Smooth muscle cell (in vitro differentiated cells): ENCODE measurements around the gene ARL15. TPM values are rescaled to one million over a fixed set of nuclear protein-coding genes. Genes with fewer than 3 reads are reported as not detected.
"Not testable (repeated sequence)": the region's sequence is repeated elsewhere in the genome, so short reads cannot be mapped to it uniquely, and the experiment has no call there.

Source experiments
- DNase-seq: peaks from one replicate; lab custom pipeline; 2025; ENCODE audit not compliant: unreplicated experiment; lab: John Stamatoyannopoulos, UW
- H2AFZ ChIP-seq: fragments of 200-600 bp; sonication (generic); 2 replicates; pipeline ENCODE4 v1.6.0; 2016; ENCODE audit warnings: antibody characterized with exemption, low read depth, mild to moderate bottlenecking
- H3F3A ChIP-seq: fragments of 200-600 bp; sonication (generic); 2 replicates; pipeline ENCODE4 v1.6.0; 2017; ENCODE audit warnings: antibody characterized with exemption, low read depth
- H3K27ac ChIP-seq: fragments of 200-600 bp; sonication (generic); 2 replicates; pipeline ENCODE4 v1.5.1; 2016; ENCODE audit warnings: low read depth, mild to moderate bottlenecking
- H3K27me3 ChIP-seq: fragments of 200-600 bp; sonication (generic); 2 replicates; pipeline ENCODE4 v1.6.1; 2016; ENCODE audit warnings: low read depth, mild to moderate bottlenecking
- H3K36me3 ChIP-seq: fragments of 200-600 bp; sonication (generic); 2 replicates; pipeline ENCODE4 v1.5.1; 2016; ENCODE audit warnings: low read depth
- H3K4me1 ChIP-seq: fragments of 200-600 bp; sonication (generic); 2 replicates; pipeline ENCODE4 v1.5.1; 2016; ENCODE audit warnings: low read depth
- H3K4me2 ChIP-seq: fragments of 200-600 bp; sonication (generic); 2 replicates; pipeline ENCODE4 v1.6.0; 2016; ENCODE audit warnings: mild to moderate bottlenecking
- H3K4me3 ChIP-seq: fragments of 200-600 bp; sonication (generic); 2 replicates; pipeline ENCODE4 v1.5.1; 2016; ENCODE audit warnings: mild to moderate bottlenecking
- H3K79me2 ChIP-seq: fragments of 200-600 bp; sonication (generic); 2 replicates; pipeline ENCODE4 v1.6.0; 2016; ENCODE audit warnings: low read depth, mild to moderate bottlenecking
- H3K9ac ChIP-seq: fragments of 200-600 bp; sonication (generic); 2 replicates; pipeline ENCODE4 v1.6.0; 2016; ENCODE audit warnings: low read depth
- H3K9me3 ChIP-seq: fragments of 200-600 bp; sonication (generic); replicated peaks from 2 replicates; pipeline ENCODE4 v1.5.1; 2016; ENCODE audit warnings: low read depth
- H4K20me1 ChIP-seq: fragments of 200-600 bp; sonication (generic); 2 replicates; pipeline ENCODE4 v1.6.0; 2016; ENCODE audit warnings: low read depth
- WGBS: methylation state at CpG from one replicate; pipeline ENCODE4 v1.1.7; 2016; ENCODE audit warnings: low lambda C conversion rate; 5-methylcytosine and 5-hydroxymethylcytosine counted together
- polyA plus RNA-seq: library from polyadenylated mRNA; unstranded; fragments of >200 nt; fragmentation: Nextera tagmentation; extraction: Ambion mirVana; gene quantifications from 2 replicates; pipeline ENCODE4 v1.2.1, GENCODE V29; 2016
- total RNA-seq: library from RNA; depleted of rRNA; stranded (reverse); fragments of >200 nt; gene quantifications from 2 replicates; pipeline ENCODE4 v1.2.3, GENCODE V29; 2014
- TF ChIP-seq, protein P1 (sequence below): fragments of 200-600 bp; sonication (generic); IDR thresholded peaks from 2 replicates; pipeline ENCODE4 v1.5.1; 2017; ENCODE audit warnings: borderline replicate concordance, mild to moderate bottlenecking, antibody characterized with exemption; ENCODE audit not compliant: insufficient read depth, poor library complexity, severe bottlenecking

ARL15 gene
- total RNA-seq (42.3 and 51.1 TPM in 2 replicates), polyA plus RNA-seq (9.8 and 20.8 TPM in 2 replicates)

DNA sequence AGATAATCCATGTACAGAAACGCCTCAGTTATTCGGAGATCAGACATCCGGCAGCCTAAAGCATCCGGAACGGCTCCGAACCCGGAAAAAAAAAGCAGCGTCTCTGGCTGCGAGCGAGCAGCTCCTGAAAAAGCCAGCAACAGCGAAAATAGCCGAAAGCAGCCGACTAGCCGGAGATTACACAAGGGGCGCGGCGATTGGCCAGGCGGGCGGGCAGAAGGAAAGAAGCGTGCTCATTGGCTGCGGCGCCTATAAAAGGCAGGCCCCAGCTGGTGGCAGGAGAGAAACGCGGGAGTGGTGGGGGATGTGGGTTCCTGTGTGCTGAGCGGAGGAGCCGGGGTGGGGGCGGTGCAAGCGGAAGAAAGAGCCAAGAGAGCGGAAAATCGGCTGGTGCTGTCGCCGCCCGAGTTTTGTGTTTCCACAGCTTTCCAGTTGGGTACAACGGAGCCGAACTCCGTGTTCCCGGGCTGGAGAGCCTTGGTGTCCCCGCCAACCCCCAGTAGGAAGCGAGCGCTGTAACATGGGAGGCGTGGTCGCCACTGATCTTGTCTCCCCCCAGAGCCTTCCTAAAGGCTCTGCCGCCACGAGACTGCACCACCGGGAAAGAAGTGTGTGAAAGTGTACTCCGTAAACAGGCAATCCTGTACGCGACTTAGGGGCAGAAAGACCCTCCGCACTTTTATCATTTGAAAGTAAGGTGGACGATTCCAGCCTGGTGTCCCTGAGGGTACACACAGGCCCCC lies at the start of gene ARL15:
ARL15 (minus strand) TSS at position 141 of the 743 bp plus-strand sequence.
- peak within 1 kb of the TSS; percentile 49 for H3K27ac ChIP-seq
- H3K79me2 ChIP-seq, result peaks cover 38% of the 10 kb centered on the region
- DNase-seq, result peak; percentile 91
- H3K27me3 ChIP-seq, result no peaks in the 10 kb centered on the region
- 2% methylated on average over 42 of the region's 50 CpGs for WGBS
- peaks cover 20% of the 10 kb centered on the region for H3K4me1 ChIP-seq
- H3F3A ChIP-seq, result no peaks in the 10 kb centered on the region
- peaks cover 34% of the 10 kb centered on the region for H4K20me1 ChIP-seq
- H3K4me2 ChIP-seq, result peak within 1 kb of the TSS; percentile 95
- no peaks in the 10 kb centered on the region for H3K9me3 ChIP-seq
- H3K4me3 ChIP-seq, result peak within 1 kb of the TSS; percentile 67
- TF ChIP-seq, protein P1, sequence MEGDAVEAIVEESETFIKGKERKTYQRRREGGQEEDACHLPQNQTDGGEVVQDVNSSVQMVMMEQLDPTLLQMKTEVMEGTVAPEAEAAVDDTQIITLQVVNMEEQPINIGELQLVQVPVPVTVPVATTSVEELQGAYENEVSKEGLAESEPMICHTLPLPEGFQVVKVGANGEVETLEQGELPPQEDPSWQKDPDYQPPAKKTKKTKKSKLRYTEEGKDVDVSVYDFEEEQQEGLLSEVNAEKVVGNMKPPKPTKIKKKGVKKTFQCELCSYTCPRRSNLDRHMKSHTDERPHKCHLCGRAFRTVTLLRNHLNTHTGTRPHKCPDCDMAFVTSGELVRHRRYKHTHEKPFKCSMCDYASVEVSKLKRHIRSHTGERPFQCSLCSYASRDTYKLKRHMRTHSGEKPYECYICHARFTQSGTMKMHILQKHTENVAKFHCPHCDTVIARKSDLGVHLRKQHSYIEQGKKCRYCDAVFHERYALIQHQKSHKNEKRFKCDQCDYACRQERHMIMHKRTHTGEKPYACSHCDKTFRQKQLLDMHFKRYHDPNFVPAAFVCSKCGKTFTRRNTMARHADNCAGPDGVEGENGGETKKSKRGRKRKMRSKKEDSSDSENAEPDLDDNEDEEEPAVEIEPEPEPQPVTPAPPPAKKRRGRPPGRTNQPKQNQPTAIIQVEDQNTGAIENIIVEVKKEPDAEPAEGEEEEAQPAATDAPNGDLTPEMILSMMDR, result no peak
- H3K9ac ChIP-seq, result peak within 1 kb of the TSS; percentile 79
- peak within 1 kb of the TSS; percentile 60 for H2AFZ ChIP-seq
- no peaks in the 10 kb centered on the region for H3K36me3 ChIP-seq

DNA sequence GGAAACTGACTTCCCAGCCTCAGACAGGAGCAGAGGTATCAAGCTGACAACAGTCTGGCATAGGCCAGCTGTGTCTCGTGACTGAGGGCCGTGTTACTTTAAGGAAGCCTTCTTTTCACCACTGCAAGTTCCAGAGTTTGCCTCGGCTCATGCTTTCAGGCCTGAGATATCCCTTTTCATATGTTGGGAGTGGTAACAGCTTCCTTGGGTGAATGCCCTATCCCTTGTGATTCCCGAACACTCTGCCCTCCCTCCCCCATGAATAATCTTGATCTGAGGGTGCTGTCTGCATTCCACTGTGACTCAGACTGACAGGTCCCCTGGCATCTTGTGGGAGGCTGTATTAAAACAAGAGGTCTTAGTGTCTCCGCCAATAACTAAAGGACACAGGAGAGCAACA lies 49.7 kb upstream of the ARL15 start:
- peak overlapping the region; percentile 65 for H3K4me2 ChIP-seq
- no peaks in the 10 kb centered on the region for H3K36me3 ChIP-seq
- peaks cover 10% of the 10 kb centered on the region for H3K4me1 ChIP-seq
- WGBS, result 27% methylated on average over 5 of the region's 5 CpGs
- peak overlapping the region; percentile 9 for H2AFZ ChIP-seq
- DNase-seq, result no peak
- no peaks in the 10 kb centered on the region for H4K20me1 ChIP-seq
- no peaks in the 10 kb centered on the region for H3K79me2 ChIP-seq
- H3K27me3 ChIP-seq, result no peaks in the 10 kb centered on the region
- H3K9ac ChIP-seq, result no peak overlapping the region
- no peaks in the 10 kb centered on the region for H3F3A ChIP-seq
- no peaks in the 10 kb centered on the region for H3K9me3 ChIP-seq
- TF ChIP-seq, protein P1, result no peak
- peak overlapping the region; percentile 49 for H3K27ac ChIP-seq
- H3K4me3 ChIP-seq, result no peak overlapping the region

DNA sequence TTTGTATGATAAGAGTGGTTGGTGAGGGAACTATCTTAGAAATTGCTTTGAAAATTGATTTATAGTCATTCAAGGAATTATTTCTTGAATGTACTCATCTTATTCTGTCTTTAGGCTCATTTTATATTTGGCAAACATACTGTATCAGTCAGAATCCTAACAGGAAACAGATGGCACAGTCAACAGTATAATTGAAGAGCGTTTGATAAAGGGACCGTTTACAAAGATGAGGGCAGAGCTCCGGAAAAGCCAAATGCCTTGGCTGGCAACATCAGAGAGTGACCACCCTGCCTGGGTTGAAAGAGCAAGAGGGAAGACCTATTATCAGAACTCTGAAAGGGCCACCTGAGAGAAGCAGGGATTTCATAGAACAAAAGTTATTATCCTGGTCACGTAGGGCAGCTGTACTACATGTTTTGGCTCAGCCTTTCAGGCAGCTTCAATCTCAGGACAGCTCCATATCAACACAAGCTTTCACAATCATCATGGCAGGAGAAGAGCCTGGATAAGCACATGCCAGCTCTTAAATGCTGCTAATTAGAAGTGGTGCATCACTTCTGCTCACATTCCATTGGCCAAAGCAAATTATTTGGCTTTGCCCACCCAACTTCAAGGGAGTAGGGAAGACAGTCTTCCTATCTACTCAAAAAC lies 47.2 kb upstream of the ARL15 start:
- H4K20me1 ChIP-seq, result no peaks in the 10 kb centered on the region
- no peaks in the 10 kb centered on the region for H3K36me3 ChIP-seq
- 60% methylated on average over 4 of the region's 4 CpGs for WGBS
- H3K27ac ChIP-seq, result no peak overlapping the region
- H3K4me3 ChIP-seq, result no peak overlapping the region
- no peaks in the 10 kb centered on the region for H3K27me3 ChIP-seq
- H3K4me2 ChIP-seq, result no peak overlapping the region
- no peaks in the 10 kb centered on the region for H3F3A ChIP-seq
- no peak for DNase-seq
- TF ChIP-seq, protein P1, result no peak
- peaks cover 10% of the 10 kb centered on the region for H3K4me1 ChIP-seq
- H3K79me2 ChIP-seq, result no peaks in the 10 kb centered on the region
- H3K9me3 ChIP-seq, result peaks cover 5% of the 10 kb centered on the region
- no peak overlapping the region for H3K9ac ChIP-seq
- H2AFZ ChIP-seq, result no peak overlapping the region

DNA sequence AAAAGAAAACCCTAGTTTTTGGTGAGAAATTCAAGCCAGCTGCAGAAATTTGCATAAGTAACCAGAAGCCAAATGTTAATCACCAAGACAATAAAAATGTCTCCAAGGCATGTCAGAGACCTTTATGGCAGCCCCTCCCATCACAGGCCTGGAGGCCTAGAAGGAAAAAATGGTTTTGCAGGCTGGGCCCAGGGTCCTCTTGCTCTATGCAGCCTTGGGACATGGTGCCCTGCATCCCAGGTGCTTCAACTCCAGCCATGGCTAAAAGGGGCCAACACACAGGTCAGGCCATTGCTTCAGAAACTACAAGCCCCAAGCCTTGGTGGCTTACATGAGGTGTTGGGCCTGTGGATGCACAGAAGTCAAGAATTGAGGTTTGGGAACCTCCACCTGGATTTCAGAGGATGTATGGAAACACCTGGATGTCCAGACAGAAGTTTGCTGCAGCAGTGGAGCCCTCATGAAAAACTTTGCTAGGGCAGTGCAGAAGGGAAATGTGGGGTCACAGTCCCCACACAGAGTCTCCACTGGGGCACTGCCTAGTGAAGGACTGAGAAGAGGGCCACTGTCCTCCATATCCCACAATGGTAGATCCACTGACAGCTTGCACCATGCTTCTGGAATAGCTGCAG lies 43.7 kb upstream of the ARL15 start:
- not testable (repeated sequence) for H3K9ac ChIP-seq, H4K20me1 ChIP-seq, H3F3A ChIP-seq, H3K4me1 ChIP-seq, H3K4me2 ChIP-seq, DNase-seq, H2AFZ ChIP-seq, H3K27me3 ChIP-seq, H3K9me3 ChIP-seq, H3K36me3 ChIP-seq, H3K79me2 ChIP-seq, H3K4me3 ChIP-seq, H3K27ac ChIP-seq

DNA sequence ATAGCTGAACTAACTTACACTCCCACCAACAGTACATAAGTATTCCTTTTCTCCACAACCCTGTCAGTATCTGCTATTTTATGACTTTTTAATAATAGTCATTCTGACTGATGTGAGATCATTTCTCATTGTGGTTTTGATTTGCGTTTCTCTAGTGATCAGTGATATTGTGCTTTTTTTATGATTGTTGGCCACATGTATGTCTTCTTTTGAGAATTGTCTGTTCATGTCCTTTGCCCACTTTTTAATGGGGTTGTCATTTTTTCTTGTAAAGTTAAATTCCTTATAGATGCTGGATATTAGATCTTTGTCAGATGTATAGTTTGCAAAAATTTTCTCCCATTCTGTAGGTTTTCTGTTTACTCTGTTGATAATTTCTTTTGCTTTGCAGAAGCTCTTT lies 42.2 kb upstream of the ARL15 start:
- 42% methylated on average over 1 of the region's 1 CpG for WGBS
- not testable (repeated sequence) for H3K4me3 ChIP-seq, H3K36me3 ChIP-seq, H3K27me3 ChIP-seq, H2AFZ ChIP-seq, H3K4me1 ChIP-seq, H4K20me1 ChIP-seq, H3K79me2 ChIP-seq, H3K4me2 ChIP-seq, H3K9me3 ChIP-seq, DNase-seq, H3K9ac ChIP-seq, H3K27ac ChIP-seq, H3F3A ChIP-seq
